ENCODE results near the gene SMCO3.
A peak's percentile ranks its signal among the peaks of the same experiment; 100 is the strongest.

Gene SMCO3

GRCh38 chr12:14850929-14851663, 37.1 kb upstream of the SMCO3 start:
- H3K4me3 ChIP-seq (ENCODE audit: low read depth, low read length): no peak overlapping the region
- H3K27ac ChIP-seq: no peak overlapping the region
- no peak for DNase-seq
- no peaks in the 10 kb centered on the region for H3K27me3 ChIP-seq (replicated peaks)
- H3K36me3 ChIP-seq (replicated peaks): no peaks in the 10 kb centered on the region
- TF ChIP-seq, protein P1, sequence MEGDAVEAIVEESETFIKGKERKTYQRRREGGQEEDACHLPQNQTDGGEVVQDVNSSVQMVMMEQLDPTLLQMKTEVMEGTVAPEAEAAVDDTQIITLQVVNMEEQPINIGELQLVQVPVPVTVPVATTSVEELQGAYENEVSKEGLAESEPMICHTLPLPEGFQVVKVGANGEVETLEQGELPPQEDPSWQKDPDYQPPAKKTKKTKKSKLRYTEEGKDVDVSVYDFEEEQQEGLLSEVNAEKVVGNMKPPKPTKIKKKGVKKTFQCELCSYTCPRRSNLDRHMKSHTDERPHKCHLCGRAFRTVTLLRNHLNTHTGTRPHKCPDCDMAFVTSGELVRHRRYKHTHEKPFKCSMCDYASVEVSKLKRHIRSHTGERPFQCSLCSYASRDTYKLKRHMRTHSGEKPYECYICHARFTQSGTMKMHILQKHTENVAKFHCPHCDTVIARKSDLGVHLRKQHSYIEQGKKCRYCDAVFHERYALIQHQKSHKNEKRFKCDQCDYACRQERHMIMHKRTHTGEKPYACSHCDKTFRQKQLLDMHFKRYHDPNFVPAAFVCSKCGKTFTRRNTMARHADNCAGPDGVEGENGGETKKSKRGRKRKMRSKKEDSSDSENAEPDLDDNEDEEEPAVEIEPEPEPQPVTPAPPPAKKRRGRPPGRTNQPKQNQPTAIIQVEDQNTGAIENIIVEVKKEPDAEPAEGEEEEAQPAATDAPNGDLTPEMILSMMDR (IDR thresholded peaks at IDR 0.05; ENCODE audit: low read depth, low read length, missing control alignments): no peak
- in situ Hi-C loops (cut with HindIII; ENCODE audit: low pct_ligation_motif_present, low sequenced_read_pairs): no loop called here

GRCh38 chr12:14849661-14850060, 35.7 kb upstream of the SMCO3 start:
- peak; percentile 65 for DNase-seq
- TF ChIP-seq, protein P1 (IDR thresholded peaks at IDR 0.05; ENCODE audit: low read depth, low read length, missing control alignments): no peak
- H3K27ac ChIP-seq: peak overlapping the region; percentile 60
- H3K4me3 ChIP-seq (ENCODE audit: low read depth, low read length): no peak overlapping the region
- in situ Hi-C loops (cut with HindIII; ENCODE audit: low pct_ligation_motif_present, low sequenced_read_pairs): no loop called here
- no peaks in the 10 kb centered on the region for H3K36me3 ChIP-seq (replicated peaks)
- no peaks in the 10 kb centered on the region for H3K27me3 ChIP-seq (replicated peaks)

DNA sequence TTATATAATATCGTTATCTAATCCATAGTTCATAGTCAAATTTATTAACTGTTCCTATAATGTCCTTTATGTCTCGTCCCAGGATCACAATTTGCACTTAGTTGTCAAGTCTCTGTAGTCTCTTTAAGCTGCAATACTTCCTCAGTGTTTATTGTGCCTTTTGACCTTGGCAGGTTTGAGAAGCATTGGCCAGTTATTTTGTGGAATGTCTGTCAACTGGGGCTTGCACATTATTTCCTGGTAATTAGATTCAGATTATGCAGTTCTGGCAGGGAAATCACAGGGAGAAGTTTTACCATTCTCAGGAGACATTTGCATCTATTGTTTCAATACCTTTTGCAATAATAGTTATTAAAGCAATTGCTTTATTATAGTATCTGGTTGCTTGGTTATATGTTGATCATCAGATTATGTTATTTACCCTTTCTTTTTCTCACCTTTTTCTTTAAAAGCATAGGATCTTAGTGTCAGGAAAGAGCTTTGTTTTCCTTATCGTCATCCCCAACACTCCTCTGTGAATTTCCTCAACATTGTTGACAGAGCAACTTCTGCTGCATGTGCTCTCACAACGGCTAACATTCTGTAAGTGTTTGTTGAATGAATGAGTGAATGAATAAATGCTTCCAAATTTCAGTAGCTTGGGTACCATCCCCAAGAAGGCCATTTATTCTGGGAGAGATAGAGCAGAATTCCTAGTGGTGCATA, 33.0 kb upstream of the SMCO3 start:
- Histone ChIP-seq H3K36me3 (replicated peaks) (no peaks in the 10 kb centered on the region), H3K27ac (no peak overlapping the region), H3K4me3 (ENCODE audit: low read depth, low read length) (no peak overlapping the region), H3K27me3 (replicated peaks) (no peaks in the 10 kb centered on the region)
- in situ Hi-C loops (cut with HindIII; ENCODE audit: low pct_ligation_motif_present, low sequenced_read_pairs): no loop called here
- TF ChIP-seq, protein P1 (IDR thresholded peaks at IDR 0.05; ENCODE audit: low read depth, low read length, missing control alignments): no peak
- no peak for DNase-seq

- in situ Hi-C loops (cut with HindIII; ENCODE audit: low pct_ligation_motif_present, low sequenced_read_pairs): no loop called here
- no peak for DNase-seq
- Histone ChIP-seq H3K27ac (no peak overlapping the region), H3K4me3 (ENCODE audit: low read depth, low read length) (no peak overlapping the region), H3K27me3 (replicated peaks) (no peaks in the 10 kb centered on the region), H3K36me3 (replicated peaks) (no peaks in the 10 kb centered on the region)
- TF ChIP-seq, protein P1 (IDR thresholded peaks at IDR 0.05; ENCODE audit: low read depth, low read length, missing control alignments): no peak
These were observed 32.1 kb upstream of the SMCO3 start for GRCh38 chr12:14846042-14846587.

GRCh38 chr12:14845350-14845750, 31.4 kb upstream of the SMCO3 start:
- Histone ChIP-seq H3K27me3 (replicated peaks) (no peaks in the 10 kb centered on the region), H3K36me3 (replicated peaks) (no peaks in the 10 kb centered on the region), H3K27ac (no peak overlapping the region), H3K4me3 (ENCODE audit: low read depth, low read length) (no peak overlapping the region)
- in situ Hi-C loops (cut with HindIII; ENCODE audit: low pct_ligation_motif_present, low sequenced_read_pairs): no loop called here
- peak; percentile 65 for DNase-seq
- TF ChIP-seq, protein P1 (IDR thresholded peaks at IDR 0.05; ENCODE audit: low read depth, low read length, missing control alignments): peak; percentile 76
